ENCODE measurements around the gene PGGHG. TPM values are rescaled to one million over a fixed set of nuclear protein-coding genes. Genes with fewer than 3 reads are reported as not detected.
"Not testable (repeated sequence)": the region's sequence is repeated elsewhere in the genome, so short reads cannot be mapped to it uniquely, and the experiment has no call there.

The PGGHG gene
- total RNA-seq, 1 donor from 2014 or later, result 142 TPM

DNA sequence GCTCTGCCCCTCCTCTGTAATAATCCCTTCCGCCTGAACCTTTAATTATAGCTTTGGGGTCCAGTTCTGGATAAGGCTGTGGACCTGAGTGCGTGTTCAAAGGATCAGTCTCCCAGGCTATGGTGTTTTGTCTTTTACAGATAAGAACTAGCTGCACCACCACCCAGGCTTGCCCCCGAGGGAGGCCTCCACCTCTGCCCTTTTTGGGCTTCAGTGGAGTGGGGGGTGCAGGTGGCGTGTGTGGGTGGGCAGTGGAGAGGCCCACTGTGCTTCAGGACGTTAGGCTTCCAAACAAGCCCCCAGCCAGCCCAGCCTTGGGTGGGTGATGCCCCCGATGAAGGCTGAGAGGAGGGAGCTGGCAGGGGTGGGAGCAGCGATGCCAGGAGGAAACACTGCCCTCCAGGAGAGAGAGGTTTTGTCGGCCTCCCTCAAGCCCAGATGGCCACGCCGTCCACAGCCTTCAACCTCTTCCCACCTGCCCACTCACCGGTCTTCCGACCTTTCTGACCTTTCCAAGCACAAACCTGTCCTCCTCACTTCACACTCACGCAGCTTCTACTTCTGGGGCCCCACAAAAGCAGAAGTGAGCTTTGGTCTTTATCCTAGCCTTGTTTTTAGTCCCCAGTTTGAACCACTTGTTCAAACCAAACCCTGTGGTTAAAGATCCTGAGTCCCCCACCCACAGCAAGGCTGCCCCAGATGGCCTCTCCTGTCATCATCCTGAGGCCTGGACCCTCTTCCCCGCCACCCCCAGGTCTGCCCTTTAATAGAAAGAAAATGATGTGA lies 31.8 kb upstream of the PGGHG start:
- no peaks in the 10 kb centered on the region for H3K9me3 Mint-ChIP-seq
- peaks cover under 1% of the 10 kb centered on the region for H3K4me1 Mint-ChIP-seq
- no peaks in the 10 kb centered on the region for H3K27me3 Mint-ChIP-seq
- H3K27ac Mint-ChIP-seq, result no peak overlapping the region
- H3K36me3 Mint-ChIP-seq (ENCODE audit: low read depth), result peaks cover 17% of the 10 kb centered on the region
- no peak overlapping the region for H3K4me3 Mint-ChIP-seq
- no peak for DNase-seq
- intact Hi-C loops (cut with micrococcal nuclease), result no loop called here

- Mint-ChIP-seq H3K4me3 (no peak overlapping the region), H3K27me3 (no peaks in the 10 kb centered on the region), H3K4me1 (no peaks in the 10 kb centered on the region), H3K9me3 (no peaks in the 10 kb centered on the region), H3K27ac (no peak overlapping the region), H3K36me3 (ENCODE audit: low read depth) (peaks cover 10% of the 10 kb centered on the region)
- intact Hi-C loops (cut with micrococcal nuclease), result no loop called here
- DNase-seq, result no peak
Observed at GRCh38 chr11:257766-258493, 31.0 kb upstream of the PGGHG start.

DNA sequence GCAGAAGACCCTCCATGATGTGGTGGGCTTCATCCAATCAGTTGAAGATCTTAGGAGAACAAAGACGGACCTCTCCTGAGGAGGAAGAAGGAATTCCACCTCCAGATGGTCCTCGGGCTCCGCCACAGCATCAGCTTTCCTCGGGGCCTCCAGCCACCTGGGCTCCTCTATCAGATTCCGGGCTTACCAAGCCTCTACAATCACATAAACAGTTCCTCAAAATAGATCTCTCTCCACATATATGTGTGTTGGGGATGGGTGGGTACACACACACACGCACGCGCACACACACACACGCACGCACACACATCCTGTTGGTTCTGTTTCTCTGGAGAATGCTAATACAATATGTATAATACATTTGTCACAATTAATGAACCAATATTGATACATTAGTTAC lies 29.5 kb upstream of the PGGHG start:
- H3K27ac Mint-ChIP-seq, result no peak overlapping the region

DNA sequence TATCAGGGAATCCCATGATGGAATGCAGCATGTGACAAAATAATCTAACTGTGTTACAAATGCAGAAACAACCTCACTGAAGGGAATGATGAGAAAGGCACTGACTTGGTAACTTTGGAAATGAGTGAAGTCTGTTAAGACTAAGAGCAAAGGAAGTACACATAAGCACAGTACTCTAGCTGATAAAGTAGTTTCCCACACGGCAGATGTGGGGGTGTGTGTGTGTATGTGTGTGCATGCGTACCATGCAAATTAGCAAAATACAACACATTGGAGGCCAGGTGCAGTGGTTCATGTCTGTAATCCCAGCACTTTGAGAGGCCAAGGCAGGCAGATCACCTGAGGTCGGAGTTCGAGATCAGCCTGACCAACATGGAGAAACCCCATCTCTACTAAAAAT lies 27.3 kb upstream of the PGGHG start:
- no peak for DNase-seq
- Mint-ChIP-seq H3K4me1 (peaks cover 2% of the 10 kb centered on the region), H3K27me3 (no peaks in the 10 kb centered on the region), H3K9me3 (no peaks in the 10 kb centered on the region), H3K4me3 (no peak overlapping the region), H3K36me3 (ENCODE audit: low read depth) (no peaks in the 10 kb centered on the region), H3K27ac (no peak overlapping the region)
- intact Hi-C loops (cut with micrococcal nuclease), result no loop called here

More for the DNA sequence above, 29.5 kb upstream of the PGGHG start:
- no peaks in the 10 kb centered on the region for H3K36me3 Mint-ChIP-seq (ENCODE audit: low read depth)
- H3K27me3 Mint-ChIP-seq, result no peaks in the 10 kb centered on the region
- no peak for DNase-seq
- H3K9me3 Mint-ChIP-seq, result no peaks in the 10 kb centered on the region
- no peaks in the 10 kb centered on the region for H3K4me1 Mint-ChIP-seq
- no peak overlapping the region for H3K4me3 Mint-ChIP-seq
- intact Hi-C loops (cut with micrococcal nuclease), result no loop called here

DNA sequence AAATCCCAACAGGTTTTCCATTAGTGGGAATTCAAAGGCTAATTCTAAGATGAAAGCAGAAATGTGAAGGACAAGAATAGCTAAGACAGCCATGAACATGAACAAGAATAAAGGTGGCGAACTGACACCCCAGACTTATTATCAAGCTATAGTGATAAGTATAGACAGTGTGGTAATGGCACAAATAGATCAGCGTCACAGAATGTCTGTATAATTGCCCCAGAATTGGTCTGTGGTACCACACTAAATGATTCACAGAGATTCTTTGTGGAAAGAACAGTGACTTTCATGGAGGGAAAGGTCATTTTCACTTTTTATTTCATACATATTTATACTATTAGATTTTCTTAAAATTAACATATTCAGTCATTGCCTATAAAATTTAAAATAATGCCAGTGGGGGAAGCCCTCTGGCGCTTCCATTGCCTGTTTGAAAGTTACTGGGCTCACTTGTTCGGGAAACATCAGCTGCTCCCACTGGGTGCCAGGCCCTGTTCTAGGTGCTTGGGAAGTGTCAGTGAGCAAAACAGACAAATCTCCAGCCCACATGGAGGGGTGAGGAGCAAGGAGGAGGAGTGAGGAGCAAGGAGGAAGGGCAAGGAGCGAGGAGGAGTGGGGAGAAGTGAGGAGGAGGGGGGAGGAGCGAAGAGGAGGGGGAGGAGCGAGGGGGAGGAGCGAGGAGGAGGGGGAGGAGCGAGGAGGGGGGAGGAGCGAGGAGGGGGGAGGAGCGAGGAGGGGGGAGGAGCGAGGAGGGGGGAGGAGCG lies 22.1 kb upstream of the PGGHG start:
- Mint-ChIP-seq H3K4me3 (peak overlapping the region; percentile 83), H3K4me1 (peaks cover 36% of the 10 kb centered on the region), H3K9me3 (no peaks in the 10 kb centered on the region), H3K36me3 (ENCODE audit: low read depth) (peaks cover 3% of the 10 kb centered on the region), H3K27ac (peak overlapping the region; percentile 95), H3K27me3 (peaks cover 1% of the 10 kb centered on the region)
- DNase-seq, result peak; percentile 79
- intact Hi-C loops (cut with micrococcal nuclease), result loop anchor here (1.0 to 5.0 kb wide), 2 partner anchors 16 to 90 kb away; no protein-coding TSS in a partner anchor

- no peaks in the 10 kb centered on the region for H3K9me3 Mint-ChIP-seq
Observed at GRCh38 chr11:267491-267994, 21.4 kb upstream of the PGGHG start.

GRCh38 chr11:268716-269145 lies 20.2 kb upstream of the PGGHG start:
- not testable (repeated sequence) for H3K36me3 Mint-ChIP-seq (ENCODE audit: low read depth); H3K27me3 Mint-ChIP-seq; H3K9me3 Mint-ChIP-seq
- intact Hi-C loops (cut with micrococcal nuclease), result loop anchor here (1.0 to 5.0 kb wide), 5 partner anchors 9 to 89 kb away; partner anchors contain the start of genes IFITM1, PSMD13 and SIRT3
- Mint-ChIP-seq H3K4me3 (peak overlapping the region; percentile 91), H3K4me1 (peaks cover 38% of the 10 kb centered on the region), H3K27ac (peak overlapping the region; percentile 97)
- DNase-seq, result peak; percentile 91

More at GRCh38 chr11:267491-267994, 21.4 kb upstream of the PGGHG start:
- H3K27ac Mint-ChIP-seq, result peak overlapping the region; percentile 97
- H3K4me3 Mint-ChIP-seq, result peak overlapping the region; percentile 91
- H3K27me3 Mint-ChIP-seq, result peaks cover 2% of the 10 kb centered on the region
- intact Hi-C loops (cut with micrococcal nuclease), result loop anchor here (5.0 kb wide), 1 partner anchor 90 kb away; no protein-coding TSS in a partner anchor
- peaks cover 4% of the 10 kb centered on the region for H3K36me3 Mint-ChIP-seq (ENCODE audit: low read depth)
- DNase-seq, result peak; percentile 87
- peaks cover 38% of the 10 kb centered on the region for H3K4me1 Mint-ChIP-seq

- peaks cover 7% of the 10 kb centered on the region for H3K27me3 Mint-ChIP-seq
- intact Hi-C loops (cut with micrococcal nuclease), result loop anchor here (1.0 to 5.0 kb wide), 5 partner anchors 8 to 88 kb away; partner anchors contain the start of genes IFITM1, PSMD13 and SIRT3
- peak; percentile 87 for DNase-seq
- peak overlapping the region; percentile 97 for H3K27ac Mint-ChIP-seq
- peaks cover 38% of the 10 kb centered on the region for H3K4me1 Mint-ChIP-seq
- H3K9me3 Mint-ChIP-seq, result no peaks in the 10 kb centered on the region
- H3K36me3 Mint-ChIP-seq (ENCODE audit: low read depth), result peaks cover 4% of the 10 kb centered on the region
- H3K4me3 Mint-ChIP-seq, result peak overlapping the region; percentile 91
Observed at GRCh38 chr11:269146-269890, 19.6 kb upstream of the PGGHG start.

GRCh38 chr11:270451-271318 lies 18.2 kb upstream of the PGGHG start:
- intact Hi-C loops (cut with micrococcal nuclease), result no loop called here
- Mint-ChIP-seq H3K27ac (no peak overlapping the region), H3K9me3 (no peaks in the 10 kb centered on the region), H3K36me3 (ENCODE audit: low read depth) (peaks cover 4% of the 10 kb centered on the region), H3K4me3 (no peak overlapping the region), H3K4me1 (peaks cover 38% of the 10 kb centered on the region), H3K27me3 (peaks cover 10% of the 10 kb centered on the region)
- DNase-seq, result no peak

- Mint-ChIP-seq H3K4me3 (no peak overlapping the region), H3K9me3 (peaks cover under 1% of the 10 kb centered on the region), H3K27me3 (peaks cover 15% of the 10 kb centered on the region), H3K36me3 (ENCODE audit: low read depth) (peaks cover 8% of the 10 kb centered on the region), H3K4me1 (peaks cover 38% of the 10 kb centered on the region), H3K27ac (no peak overlapping the region)
- DNase-seq, result no peak
- intact Hi-C loops (cut with micrococcal nuclease), result no loop called here
Observed at GRCh38 chr11:271319-271715, 17.6 kb upstream of the PGGHG start.

DNA sequence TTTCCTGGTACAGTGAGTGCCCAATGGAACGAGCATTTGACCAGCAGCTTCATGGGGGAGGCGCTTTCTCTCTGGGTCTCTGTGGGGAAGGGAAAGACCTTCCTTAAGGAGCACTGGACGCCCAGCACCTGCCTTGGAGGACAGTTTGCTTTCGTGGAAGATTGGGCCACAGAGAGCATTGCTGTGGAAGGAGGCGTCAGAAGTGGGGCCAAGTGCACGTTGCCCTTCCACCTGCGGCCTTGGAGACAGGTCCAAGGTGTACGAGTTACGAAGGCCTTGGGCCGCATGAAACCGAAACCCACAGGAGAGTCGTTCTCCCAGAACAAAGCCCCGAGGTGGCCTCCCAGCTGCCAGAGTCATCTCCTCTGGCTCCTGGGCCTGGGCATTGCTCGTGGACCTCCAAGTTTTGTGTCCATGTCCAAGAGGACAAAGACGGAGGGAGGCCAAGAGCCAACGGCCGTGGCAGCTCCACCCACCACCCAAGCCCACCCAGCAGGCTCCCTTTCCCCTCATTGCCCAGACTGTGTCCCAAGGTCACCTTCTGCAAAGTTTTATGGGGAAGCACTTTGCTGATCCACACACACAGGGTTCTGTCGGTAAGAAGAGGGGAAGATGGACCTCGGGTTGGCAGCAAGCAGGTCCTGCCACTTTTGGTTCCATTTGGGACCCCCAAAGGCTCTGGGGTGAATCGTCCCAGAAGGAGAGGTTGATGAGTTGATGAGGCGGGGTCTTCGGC lies 16.6 kb upstream of the PGGHG start:
- Mint-ChIP-seq H3K36me3 (ENCODE audit: low read depth) (peaks cover 12% of the 10 kb centered on the region), H3K27ac (no peak overlapping the region), H3K27me3 (peaks cover 19% of the 10 kb centered on the region), H3K4me1 (peaks cover 35% of the 10 kb centered on the region), H3K9me3 (peaks cover 7% of the 10 kb centered on the region), H3K4me3 (no peak overlapping the region)
- no peak for DNase-seq
- intact Hi-C loops (cut with micrococcal nuclease), result no loop called here

DNA sequence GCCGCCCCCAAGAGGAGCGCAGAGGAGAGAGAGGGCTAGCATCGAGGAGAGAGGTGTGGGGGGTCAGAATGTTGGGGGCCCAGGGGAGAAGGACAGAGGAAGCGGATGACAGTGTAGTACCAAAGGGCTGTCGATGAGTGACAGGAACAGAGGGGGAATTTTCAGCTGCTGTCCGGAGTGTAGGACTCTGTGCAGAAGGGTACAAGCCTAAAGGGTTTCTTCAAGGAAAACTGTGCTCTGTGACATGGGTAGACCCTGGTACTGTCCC lies 16.1 kb upstream of the PGGHG start:
- H3K27ac Mint-ChIP-seq, result no peak overlapping the region
- H3K36me3 Mint-ChIP-seq (ENCODE audit: low read depth), result peaks cover 15% of the 10 kb centered on the region
- no peak overlapping the region for H3K4me3 Mint-ChIP-seq
- H3K9me3 Mint-ChIP-seq, result peaks cover 7% of the 10 kb centered on the region
- no peak for DNase-seq
- H3K27me3 Mint-ChIP-seq, result peaks cover 23% of the 10 kb centered on the region
- peaks cover 36% of the 10 kb centered on the region for H3K4me1 Mint-ChIP-seq
- intact Hi-C loops (cut with micrococcal nuclease), result no loop called here

All from activated CD4-positive, alpha-beta T cell treated with anti-CD3 and anti-CD28 coated beads, Interleukin-2, amount 10 ng/mL, durations not matched to agents 24 days and 14 days (primary cell).